GM21360 (cell line): ENCODE data around the gene LYZL1.
"Not testable (repeated sequence)": the region's sequence is repeated elsewhere in the genome, so short reads cannot be mapped to it uniquely, and the experiment has no call there.

Source experiments
- ATAC-seq: cut with Tn5 transposase; IDR thresholded peaks from one replicate; pipeline ENCODE4 v1.9.1; 2021; ENCODE audit warnings: mild to moderate bottlenecking, moderate library complexity; ENCODE audit not compliant: unreplicated experiment

LYZL1 gene

GRCh38 chr10:29327746-29328102 is 38.9 kb downstream of the LYZL1 start:
- ATAC-seq, result no peak

GRCh38 chr10:29328983-29329382 is 40.1 kb downstream of the LYZL1 start:
- ATAC-seq, result no peak

- ATAC-seq, result no peak
These were observed 40.5 kb downstream of the LYZL1 start for GRCh38 chr10:29329420-29329819.

GRCh38 chr10:29332061-29332760 is 43.3 kb downstream of the LYZL1 start:
- ATAC-seq, result no peak

GRCh38 chr10:29332761-29333148 is 43.9 kb downstream of the LYZL1 start:
- ATAC-seq, result no peak

GRCh38 chr10:29337526-29337925 is 48.7 kb downstream of the LYZL1 start:
- not testable (repeated sequence) for ATAC-seq

- no peak for ATAC-seq
These were observed 54.8 kb downstream of the LYZL1 start for GRCh38 chr10:29343607-29344038.

GRCh38 chr10:29344073-29344820 is 55.4 kb downstream of the LYZL1 start:
- no peak for ATAC-seq

- ATAC-seq, result no peak
These were observed 56.5 kb downstream of the LYZL1 start for GRCh38 chr10:29345144-29345909.

GRCh38 chr10:29345910-29346209 is 57.0 kb downstream of the LYZL1 start:
- no peak for ATAC-seq

GRCh38 chr10:29346296-29347001 is 57.6 kb downstream of the LYZL1 start:
- no peak for ATAC-seq

GRCh38 chr10:29348836-29349235 is 60.0 kb downstream of the LYZL1 start:
- no peak for ATAC-seq

GRCh38 chr10:29353305-29353704 is 64.4 kb downstream of the LYZL1 start:
- ATAC-seq, result no peak

GRCh38 chr10:29353887-29354561 is 65.2 kb downstream of the LYZL1 start:
- no peak for ATAC-seq

- ATAC-seq, result no peak
These were observed 66.6 kb downstream of the LYZL1 start for GRCh38 chr10:29355411-29355991.

- no peak for ATAC-seq
These were observed 68.1 kb downstream of the LYZL1 start for GRCh38 chr10:29356931-29357330.

- no peak for ATAC-seq
These were observed 69.2 kb downstream of the LYZL1 start for GRCh38 chr10:29358010-29358616.

GRCh38 chr10:29360215-29360853 is 71.5 kb downstream of the LYZL1 start:
- ATAC-seq, result not testable (repeated sequence)
